NCI-H2081 (cell line): Measurements from ENCODE around the gene ARHGEF4.
A peak's percentile ranks its signal among the peaks of the same experiment; 100 is the strongest.

Experiments used
- DNase-seq, 2 experiments: peaks; one replicate each; lab custom pipeline; 2025; lab: John Stamatoyannopoulos, UW

ARHGEF4 gene

DNA sequence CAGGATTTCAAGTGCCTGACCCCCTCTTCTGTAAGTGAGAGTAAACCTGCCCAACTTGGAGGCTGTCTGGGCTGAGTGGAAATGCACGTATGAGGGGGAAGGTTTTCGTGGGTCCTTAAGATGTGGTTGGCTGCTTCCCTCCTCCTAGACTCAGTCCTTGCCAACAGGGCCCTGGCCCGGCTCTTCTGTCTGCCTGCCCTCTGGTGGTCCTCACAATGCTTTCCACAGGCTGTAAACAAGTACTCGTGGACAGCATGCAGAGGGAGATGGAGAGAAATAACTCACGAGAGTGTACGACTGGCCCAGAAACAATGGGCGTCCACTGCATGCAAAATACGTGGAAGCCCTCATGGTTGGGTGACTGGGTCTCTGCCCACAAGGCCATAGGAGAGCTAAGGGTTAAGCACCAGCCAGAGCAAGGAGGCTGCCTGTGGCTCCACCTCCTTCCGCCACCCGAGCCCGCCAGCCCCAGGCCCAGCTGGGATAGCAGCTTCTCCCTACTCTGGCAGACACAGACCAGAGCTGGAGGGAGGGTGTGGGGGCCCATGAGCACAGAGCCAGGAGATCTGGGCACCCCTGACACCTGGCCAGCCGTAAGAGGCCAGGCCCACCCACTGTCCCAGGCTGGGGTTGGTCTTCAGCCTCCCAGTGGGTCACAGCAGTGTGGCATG, 17.0 kb upstream of the ARHGEF4 start:
- no peak for DNase-seq

- DNase-seq: no peak
Observed at GRCh38 chr2:130820279-130820861, 16.3 kb upstream of the ARHGEF4 start.

DNA sequence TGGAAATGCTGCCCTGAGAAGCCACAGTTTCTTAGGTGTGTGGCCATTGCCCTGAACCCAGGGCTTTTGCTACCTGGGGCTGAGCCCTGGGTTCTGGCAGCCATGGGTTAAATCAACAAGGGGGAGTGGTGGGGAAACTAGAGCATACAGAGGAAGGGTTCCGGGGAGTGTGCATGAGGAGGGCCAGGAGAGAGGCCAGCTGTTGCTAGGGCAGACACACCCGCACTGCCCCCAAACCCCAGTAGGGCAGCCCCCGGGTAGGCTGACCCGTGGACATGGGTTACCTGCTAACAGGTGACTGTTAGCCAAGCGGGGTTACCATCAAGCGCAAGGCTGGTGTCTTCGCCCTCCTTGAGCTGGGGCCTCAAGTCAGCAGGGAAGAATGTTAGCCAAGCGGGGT, 14.8 kb upstream of the ARHGEF4 start:
- DNase-seq: no peak

DNA sequence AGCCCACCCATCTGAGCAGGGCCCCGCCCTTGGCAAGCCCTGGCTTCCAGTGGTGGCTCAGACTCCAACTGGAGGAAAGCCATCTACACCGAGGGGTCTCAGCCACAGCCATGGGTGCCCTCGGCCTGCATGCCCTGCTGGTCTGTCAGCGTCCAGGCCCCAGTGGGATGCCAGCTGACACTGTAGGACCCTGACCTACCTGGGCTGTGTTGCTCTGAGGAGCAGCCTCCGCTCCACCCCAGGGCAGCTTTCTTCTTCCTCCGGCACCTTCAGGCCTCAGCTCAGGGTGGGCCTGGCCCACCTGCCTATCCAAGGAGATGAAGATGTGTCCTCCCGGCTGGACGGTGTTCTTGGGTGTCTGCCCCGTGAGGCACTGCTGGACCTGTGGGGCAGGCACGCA, 13.9 kb upstream of the ARHGEF4 start:
- DNase-seq: no peak

- no peak for DNase-seq
Observed at GRCh38 chr2:130823171-130823885, 13.4 kb upstream of the ARHGEF4 start.

GRCh38 chr2:130823886-130824491, 12.7 kb upstream of the ARHGEF4 start:
- DNase-seq: no peak

DNA sequence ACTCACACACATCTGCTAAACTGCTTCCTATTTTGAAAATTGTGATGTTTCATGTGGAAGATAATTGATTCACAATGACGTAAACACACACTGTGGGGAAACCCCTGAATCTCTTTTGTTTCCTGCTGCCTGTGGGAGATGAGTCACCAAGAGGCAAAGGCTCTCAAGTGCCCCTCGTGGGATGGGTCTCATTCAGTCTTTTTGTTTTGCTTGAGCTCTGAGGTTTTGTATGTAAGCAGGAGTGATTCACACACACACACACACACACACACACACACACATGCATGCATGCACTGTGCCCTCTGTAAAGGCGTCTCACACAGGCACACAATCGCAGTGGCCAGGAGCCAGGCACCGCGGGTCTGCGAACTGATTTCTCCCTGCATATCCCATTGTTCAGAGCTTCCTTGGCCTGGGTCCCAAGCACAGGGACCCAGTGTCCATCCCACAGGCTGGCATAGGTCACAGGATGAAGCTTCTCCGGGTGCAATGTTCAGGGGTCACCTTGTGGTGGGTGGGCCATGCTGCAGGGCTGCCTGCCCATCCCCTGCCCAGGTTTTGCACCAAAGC, 12.1 kb upstream of the ARHGEF4 start:
- peak in 1 of 2 experiments; percentile 12 for DNase-seq

DNA sequence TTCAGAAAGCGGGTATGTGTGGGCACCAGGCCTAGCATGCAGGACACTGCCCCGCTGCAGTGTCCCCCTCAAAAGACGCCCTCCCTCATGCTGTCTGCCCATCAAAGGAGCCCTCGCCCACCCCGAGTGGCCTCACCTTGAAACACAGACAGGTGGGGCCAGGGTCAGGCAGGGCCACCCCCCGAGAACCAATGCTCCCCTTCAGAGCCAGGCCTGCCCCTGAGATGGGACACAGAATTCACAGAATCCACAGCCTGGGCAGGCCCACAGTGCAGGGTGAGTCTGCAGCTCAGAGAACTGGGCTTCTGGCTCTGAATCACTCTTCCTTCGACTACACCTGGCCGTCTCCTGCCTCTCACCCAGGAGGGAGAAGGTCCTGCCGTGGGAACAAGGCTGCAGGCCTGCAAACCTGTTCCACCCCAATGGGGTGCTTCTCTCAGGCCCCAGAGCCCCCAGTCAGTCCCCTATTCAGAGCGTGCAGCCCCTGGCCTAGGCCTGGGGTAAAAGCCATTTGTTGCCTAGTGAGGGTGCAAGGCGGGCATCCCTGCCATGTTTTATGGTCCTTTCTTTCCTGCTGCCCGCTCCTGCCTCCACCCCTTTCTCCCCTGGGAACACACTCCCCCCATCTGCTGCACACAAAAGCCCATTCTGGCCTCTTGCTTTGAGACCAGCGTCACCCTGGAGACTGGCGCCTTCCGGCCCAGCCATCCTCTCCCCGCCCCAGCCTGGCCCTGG, 11.3 kb upstream of the ARHGEF4 start:
- no peak for DNase-seq

GRCh38 chr2:130825966-130826253, 10.8 kb upstream of the ARHGEF4 start:
- DNase-seq: no peak

DNA sequence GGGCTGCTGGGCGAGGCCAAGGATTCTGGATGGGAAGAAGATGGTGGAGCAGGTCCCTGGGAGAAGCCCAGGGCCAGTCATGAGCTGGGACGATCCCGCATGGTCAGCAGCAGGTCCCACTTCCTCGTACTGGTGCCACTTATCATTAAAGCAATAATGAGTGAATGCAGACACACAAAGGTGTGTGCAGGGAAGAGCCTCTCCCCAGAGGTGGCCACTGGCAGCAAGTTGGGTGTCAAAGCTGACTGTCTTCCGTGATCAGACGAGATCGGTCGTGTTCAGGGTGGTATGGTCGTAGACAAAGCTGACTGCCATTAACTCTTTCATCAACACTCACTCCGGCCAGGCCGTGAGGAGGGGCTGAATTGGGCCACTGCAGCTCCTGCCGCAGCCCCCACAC, 10.3 kb upstream of the ARHGEF4 start:
- no peak for DNase-seq

DNA sequence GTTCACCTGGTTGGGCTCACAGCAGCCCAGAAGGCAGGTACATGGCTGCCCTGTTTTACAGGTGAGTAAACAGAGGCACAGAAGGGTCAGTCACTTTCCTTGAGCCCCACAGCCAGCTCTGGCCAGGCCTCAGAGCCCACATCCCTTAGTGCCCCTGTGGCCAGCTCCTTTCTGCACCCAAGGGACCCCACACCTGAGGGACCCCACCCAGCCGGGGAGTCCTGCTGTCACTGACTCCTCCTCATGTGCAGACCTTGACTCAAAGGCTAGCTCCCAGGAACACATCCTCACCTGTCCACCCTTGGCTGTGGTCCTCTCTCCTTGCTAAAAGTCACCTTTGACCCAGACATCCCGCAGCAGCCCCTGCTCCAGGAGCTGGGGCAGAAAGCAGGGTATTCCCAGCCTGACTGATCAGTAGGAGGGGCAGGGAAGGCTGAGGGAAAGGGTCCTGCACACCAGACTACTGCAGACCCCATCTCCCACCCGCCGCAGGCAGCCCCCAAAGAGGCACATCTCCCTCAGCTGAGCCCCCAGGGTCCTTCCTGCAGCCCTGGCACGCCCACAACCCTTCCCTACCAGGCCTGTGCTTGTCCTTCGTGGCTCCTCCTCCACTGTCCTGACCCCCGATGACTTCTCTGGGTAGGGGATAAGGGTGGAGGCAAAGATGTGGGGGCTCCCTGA, 9.8 kb upstream of the ARHGEF4 start:
- DNase-seq: no peak

DNA sequence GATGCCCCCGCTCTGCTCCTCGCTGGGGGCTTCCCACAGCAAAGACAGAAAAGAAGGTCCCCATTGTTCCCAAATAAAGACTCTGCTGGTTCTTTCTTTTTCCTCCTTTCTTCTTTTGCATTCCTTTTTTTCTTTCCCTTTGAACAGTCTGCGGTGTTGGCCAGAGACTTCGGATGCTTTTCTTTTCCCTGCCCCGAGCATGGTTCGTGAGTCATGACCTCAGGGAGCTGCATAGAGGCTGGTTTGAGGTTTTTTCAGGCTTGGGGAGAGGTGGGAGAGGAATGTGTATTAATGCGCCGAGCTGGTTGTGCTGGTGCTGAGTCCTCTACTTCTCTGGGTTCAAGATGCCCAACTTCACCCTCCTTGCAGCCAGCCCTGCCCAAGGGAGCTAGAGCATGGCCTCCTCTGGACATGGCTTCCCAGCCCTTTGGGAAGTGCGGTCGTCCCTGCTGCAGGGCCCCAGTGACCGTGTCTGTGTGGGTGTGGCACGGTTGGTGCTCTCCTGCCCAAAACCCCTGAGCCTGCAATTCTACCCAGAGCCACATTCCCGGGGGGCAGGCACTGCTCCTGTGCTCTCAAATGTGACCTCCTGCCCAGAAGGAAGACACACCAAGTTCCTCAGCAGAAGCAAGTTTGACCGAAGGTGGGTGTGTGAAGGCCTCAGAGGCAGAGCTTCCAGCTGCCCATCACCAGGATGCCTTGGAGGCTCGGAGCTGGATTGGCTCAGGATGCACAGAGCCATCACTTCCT, 9.0 kb upstream of the ARHGEF4 start:
- no peak for DNase-seq

DNA sequence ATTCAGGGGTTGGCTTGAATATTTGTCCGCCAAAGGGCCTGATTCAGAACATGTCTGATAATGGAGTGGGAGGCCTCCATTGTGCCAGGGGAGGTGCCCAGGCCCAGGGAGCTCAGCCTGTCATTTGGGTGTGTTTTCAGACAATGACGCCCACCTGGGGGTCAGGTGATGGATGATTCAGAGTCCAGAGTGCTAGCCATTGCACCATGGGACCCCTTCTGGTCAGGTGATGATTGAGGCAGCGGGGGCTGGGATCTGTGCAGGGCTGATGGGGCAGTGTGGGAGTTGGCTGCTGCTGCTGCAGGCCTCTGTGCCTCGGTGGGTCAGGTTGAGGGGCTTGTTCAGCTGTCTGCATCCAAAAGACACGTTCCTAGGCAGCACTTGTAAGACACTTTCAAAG, 8.3 kb upstream of the ARHGEF4 start:
- DNase-seq: no peak

DNA sequence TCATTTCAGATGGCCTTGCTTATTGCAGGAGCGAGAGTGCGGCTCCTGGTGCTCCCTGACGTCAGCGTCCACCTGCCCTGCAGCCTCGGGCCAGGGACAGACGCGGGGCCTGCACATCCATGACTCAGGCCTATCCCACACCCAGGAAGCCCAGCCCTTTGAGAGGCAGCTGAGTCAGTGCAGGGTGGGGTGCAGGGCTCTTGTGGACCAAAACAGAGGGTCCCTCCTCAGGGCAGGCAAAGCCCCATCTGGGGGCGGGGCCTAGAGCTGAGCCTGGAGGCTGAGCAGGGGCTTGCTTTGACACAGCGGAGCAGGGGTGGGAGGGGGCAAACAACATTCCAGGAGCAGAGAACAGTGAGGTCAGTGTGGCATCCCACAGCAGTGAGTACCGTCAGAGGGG, 7.7 kb upstream of the ARHGEF4 start:
- no peak for DNase-seq

GRCh38 chr2:130830538-130830937, 6.2 kb upstream of the ARHGEF4 start:
- no peak for DNase-seq

GRCh38 chr2:130831356-130831755, 5.4 kb upstream of the ARHGEF4 start:
- DNase-seq: no peak

GRCh38 chr2:130832296-130832940, 4.3 kb upstream of the ARHGEF4 start:
- DNase-seq: no peak

GRCh38 chr2:130834091-130834930, 2.4 kb upstream of the ARHGEF4 start:
- DNase-seq: no peak
